ENCODE data around the gene UNC5C.

The UNC5C gene

DNA sequence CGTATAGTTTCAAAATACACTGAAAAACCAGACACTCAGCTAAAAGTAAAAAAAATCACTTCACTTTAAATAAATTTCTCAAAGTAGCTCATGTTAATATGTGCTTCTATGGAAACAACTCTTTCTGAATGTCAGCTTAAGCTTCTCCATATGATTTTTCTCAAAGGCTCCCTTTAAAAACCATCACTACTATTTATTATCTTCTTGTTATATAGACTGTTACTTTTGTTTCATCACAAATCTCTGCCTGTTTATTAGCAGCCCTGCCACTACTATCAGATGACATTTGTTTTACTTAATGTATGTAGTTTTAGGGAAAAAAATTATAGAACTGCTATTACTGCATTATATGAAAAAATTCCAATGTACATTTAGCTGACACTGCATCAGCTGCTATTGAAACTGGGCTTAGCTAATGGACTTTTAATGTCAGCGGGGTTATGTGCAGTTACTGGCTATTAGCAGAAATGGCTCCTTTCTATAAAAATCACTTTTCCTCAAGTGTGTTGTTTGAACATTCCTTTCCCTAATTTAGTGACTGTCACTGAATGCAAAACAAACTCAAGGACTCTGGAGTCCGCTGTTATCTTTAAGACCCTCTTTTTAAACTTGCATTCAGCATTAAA lies 10.8 kb downstream of the UNC5C start:
- Mint-ChIP-seq H3K27ac (no peak overlapping the region), H3K27me3 (no peaks in the 10 kb centered on the region), H3K4me1 (no peaks in the 10 kb centered on the region), H3K4me3 (no peak overlapping the region), H3K9me3 (no peaks in the 10 kb centered on the region), H3K36me3 (no peaks in the 10 kb centered on the region)
- CTCF ChIA-PET = no interaction called here
- DNase-seq = no peak

DNA sequence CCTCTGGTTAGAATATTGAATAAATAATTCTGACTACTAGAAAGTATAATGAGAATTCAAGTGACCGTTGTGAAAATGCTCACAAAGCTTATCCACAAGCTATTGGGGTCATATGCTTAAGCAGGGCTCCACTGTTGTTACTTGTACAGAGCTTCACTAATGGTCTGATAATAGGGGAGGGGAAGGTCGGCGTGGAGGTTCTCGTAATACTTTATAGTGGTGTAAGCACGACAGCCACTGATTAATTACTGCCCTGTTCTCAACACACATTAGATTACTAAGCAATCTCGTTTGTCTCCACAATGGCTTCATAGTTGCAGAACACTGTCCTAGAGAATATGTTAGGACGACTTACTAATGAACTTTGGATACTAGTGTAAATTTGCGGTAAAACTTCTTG lies 11.6 kb downstream of the UNC5C start:
- CTCF ChIA-PET = no interaction called here
- Mint-ChIP-seq H3K4me3 (no peak overlapping the region), H3K4me1 (no peaks in the 10 kb centered on the region), H3K9me3 (no peaks in the 10 kb centered on the region), H3K27ac (no peak overlapping the region), H3K36me3 (no peaks in the 10 kb centered on the region), H3K27me3 (peaks cover 4% of the 10 kb centered on the region)
- DNase-seq = no peak

DNA sequence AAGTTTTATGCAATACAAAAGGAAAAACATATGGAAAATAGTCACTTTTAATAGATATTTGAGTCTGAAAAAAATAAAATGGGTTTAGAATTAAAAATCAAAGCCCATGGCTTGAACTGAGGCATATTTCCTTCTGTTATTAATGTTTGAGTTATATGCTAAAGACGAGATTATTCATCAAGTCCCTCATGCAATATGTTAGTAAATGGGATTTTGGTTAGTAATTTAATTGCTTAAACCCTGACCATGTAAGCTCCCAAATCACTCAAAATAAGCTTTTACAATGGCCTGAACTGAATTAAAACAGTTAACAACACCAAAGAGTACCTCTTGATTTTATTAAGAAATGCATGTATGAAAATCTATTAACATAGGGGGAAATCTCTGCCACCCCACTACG lies 12.1 kb downstream of the UNC5C start:
- Mint-ChIP-seq H3K4me3 (no peak overlapping the region), H3K4me1 (no peaks in the 10 kb centered on the region), H3K27me3 (peaks cover 5% of the 10 kb centered on the region), H3K36me3 (no peaks in the 10 kb centered on the region), H3K9me3 (no peaks in the 10 kb centered on the region), H3K27ac (no peak overlapping the region)
- no peak for DNase-seq
- CTCF ChIA-PET = no interaction called here

GRCh38 chr4:95535180-95535579 lies 13.6 kb downstream of the UNC5C start:
- no peak for DNase-seq
- Mint-ChIP-seq H3K36me3 (no peaks in the 10 kb centered on the region), H3K9me3 (no peaks in the 10 kb centered on the region), H3K27ac (no peak overlapping the region), H3K4me1 (no peaks in the 10 kb centered on the region), H3K4me3 (no peak overlapping the region), H3K27me3 (peaks cover 5% of the 10 kb centered on the region)
- CTCF ChIA-PET = no interaction called here

- Mint-ChIP-seq H3K4me3 (no peak overlapping the region), H3K36me3 (no peaks in the 10 kb centered on the region), H3K27ac (no peak overlapping the region), H3K27me3 (peaks cover 5% of the 10 kb centered on the region), H3K9me3 (no peaks in the 10 kb centered on the region), H3K4me1 (no peaks in the 10 kb centered on the region)
- DNase-seq = no peak
- CTCF ChIA-PET = no interaction called here
Observed at GRCh38 chr4:95534032-95534431, 14.7 kb downstream of the UNC5C start.

- H3K4me1 Mint-ChIP-seq = no peaks in the 10 kb centered on the region
- DNase-seq = no peak
- H3K27ac Mint-ChIP-seq = no peak overlapping the region
- H3K27me3 Mint-ChIP-seq = peaks cover 5% of the 10 kb centered on the region
- no peaks in the 10 kb centered on the region for H3K9me3 Mint-ChIP-seq
- CTCF ChIA-PET = no interaction called here
- H3K36me3 Mint-ChIP-seq = no peaks in the 10 kb centered on the region
- H3K4me3 Mint-ChIP-seq = no peak overlapping the region
Observed at GRCh38 chr4:95533254-95533653, 15.5 kb downstream of the UNC5C start.

DNA sequence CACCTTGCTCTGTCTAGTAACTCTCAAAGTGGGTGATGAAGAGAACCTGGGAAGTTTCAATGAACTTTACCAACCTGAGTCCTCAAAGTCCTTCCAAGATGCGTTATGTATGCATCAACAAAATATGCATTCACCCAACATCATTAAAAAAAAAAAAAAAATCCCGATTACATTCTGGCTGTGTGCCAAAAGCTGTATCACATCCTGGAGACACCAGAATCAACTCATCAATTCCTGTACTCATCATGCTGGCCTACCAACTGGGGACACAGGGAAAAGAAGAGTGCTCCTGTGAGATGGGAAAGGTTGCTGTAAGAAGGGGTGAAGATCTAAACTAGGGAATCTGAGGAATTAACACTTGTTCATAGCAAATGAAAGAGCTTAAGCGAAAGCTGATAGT lies 16.5 kb downstream of the UNC5C start:
- Mint-ChIP-seq H3K9me3 (no peaks in the 10 kb centered on the region), H3K27me3 (peaks cover 5% of the 10 kb centered on the region), H3K4me1 (no peaks in the 10 kb centered on the region), H3K27ac (no peak overlapping the region), H3K36me3 (no peaks in the 10 kb centered on the region), H3K4me3 (no peak overlapping the region)
- CTCF ChIA-PET = no interaction called here
- no peak for DNase-seq

DNA sequence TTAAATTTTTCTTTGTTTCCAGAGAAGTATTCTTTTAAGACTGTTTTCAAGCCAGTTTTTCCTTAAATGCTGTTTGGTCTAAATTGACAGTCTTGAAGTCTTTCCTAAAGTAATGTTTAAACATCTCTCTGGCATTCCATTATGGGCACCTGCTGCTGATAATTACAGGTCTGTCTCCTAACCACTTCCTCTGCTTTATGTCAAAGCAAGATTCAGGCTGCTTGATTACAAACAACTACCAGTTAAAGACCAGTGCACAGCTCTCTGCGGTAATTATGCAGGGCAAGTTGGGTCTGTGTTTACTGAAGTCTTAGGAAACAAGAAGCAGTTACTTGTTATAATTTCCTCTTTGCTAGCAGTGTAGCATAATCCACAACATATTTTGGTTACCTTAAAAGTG lies 17.6 kb downstream of the UNC5C start:
- Mint-ChIP-seq H3K36me3 (no peaks in the 10 kb centered on the region), H3K27me3 (peaks cover 5% of the 10 kb centered on the region), H3K27ac (no peak overlapping the region), H3K9me3 (no peaks in the 10 kb centered on the region), H3K4me3 (no peak overlapping the region), H3K4me1 (no peaks in the 10 kb centered on the region)
- DNase-seq = no peak
- CTCF ChIA-PET = no interaction called here

- DNase-seq = no peak
- CTCF ChIA-PET = no interaction called here
Observed at GRCh38 chr4:95529946-95530345, 18.8 kb downstream of the UNC5C start.

DNA sequence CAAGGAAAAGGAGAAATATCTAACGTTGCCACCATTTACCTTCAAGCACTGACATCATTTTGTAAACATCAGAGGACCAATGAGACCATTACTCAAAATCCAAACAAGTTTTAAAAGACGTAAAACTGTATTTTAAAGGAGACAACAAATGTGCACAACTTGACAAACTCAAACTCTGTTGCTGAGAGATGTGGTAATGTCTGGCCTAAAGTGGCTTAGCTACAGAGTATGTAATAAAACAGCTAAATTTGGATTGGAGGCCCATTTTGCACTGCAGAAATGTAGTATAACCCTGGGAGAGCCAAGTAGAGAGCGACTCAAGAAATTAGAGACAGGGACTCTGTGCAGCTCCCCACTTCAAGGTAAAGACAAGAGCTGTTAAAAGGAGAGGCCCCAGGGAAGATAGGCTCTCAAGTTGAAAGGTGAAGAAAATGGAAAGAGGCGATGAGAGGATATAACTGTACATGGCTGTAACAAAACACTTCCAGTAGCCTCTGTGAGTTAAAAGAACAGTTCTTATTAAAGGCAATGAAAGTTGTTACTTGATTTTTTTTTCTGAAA lies 20.3 kb downstream of the UNC5C start:
- Mint-ChIP-seq H3K4me3 (no peak overlapping the region), H3K27ac (no peak overlapping the region), H3K4me1 (no peaks in the 10 kb centered on the region), H3K27me3 (peaks cover 5% of the 10 kb centered on the region), H3K9me3 (no peaks in the 10 kb centered on the region), H3K36me3 (no peaks in the 10 kb centered on the region)
- DNase-seq = no peak
- CTCF ChIA-PET = no interaction called here

More at GRCh38 chr4:95529946-95530345, 18.8 kb downstream of the UNC5C start:
- Mint-ChIP-seq H3K4me3 (no peak overlapping the region), H3K4me1 (no peaks in the 10 kb centered on the region), H3K27me3 (peaks cover 5% of the 10 kb centered on the region), H3K36me3 (no peaks in the 10 kb centered on the region), H3K9me3 (no peaks in the 10 kb centered on the region), H3K27ac (no peak overlapping the region)

- CTCF ChIA-PET = no interaction called here
- Mint-ChIP-seq H3K27ac (no peak overlapping the region), H3K4me3 (no peak overlapping the region), H3K36me3 (no peaks in the 10 kb centered on the region), H3K4me1 (no peaks in the 10 kb centered on the region), H3K9me3 (no peaks in the 10 kb centered on the region), H3K27me3 (peaks cover 5% of the 10 kb centered on the region)
- no peak for DNase-seq
Observed at GRCh38 chr4:95526075-95526474, 22.7 kb downstream of the UNC5C start.

- no peaks in the 10 kb centered on the region for H3K4me1 Mint-ChIP-seq
- CTCF ChIA-PET = no interaction called here
- peaks cover 5% of the 10 kb centered on the region for H3K27me3 Mint-ChIP-seq
- H3K9me3 Mint-ChIP-seq = no peaks in the 10 kb centered on the region
- no peaks in the 10 kb centered on the region for H3K36me3 Mint-ChIP-seq
- no peak overlapping the region for H3K27ac Mint-ChIP-seq
- no peak overlapping the region for H3K4me3 Mint-ChIP-seq
- DNase-seq = no peak
Observed at GRCh38 chr4:95524729-95525128, 24.0 kb downstream of the UNC5C start.

GRCh38 chr4:95524184-95524583 lies 24.6 kb downstream of the UNC5C start:
- Mint-ChIP-seq H3K27me3 (peaks cover 5% of the 10 kb centered on the region), H3K4me1 (no peaks in the 10 kb centered on the region), H3K4me3 (no peak overlapping the region), H3K36me3 (no peaks in the 10 kb centered on the region), H3K9me3 (no peaks in the 10 kb centered on the region), H3K27ac (no peak overlapping the region)
- CTCF ChIA-PET = no interaction called here
- no peak for DNase-seq

GRCh38 chr4:95522682-95523530 lies 25.9 kb downstream of the UNC5C start:
- H3K27me3 Mint-ChIP-seq = peaks cover 5% of the 10 kb centered on the region

More at GRCh38 chr4:95522682-95523530, 25.9 kb downstream of the UNC5C start:
- Mint-ChIP-seq H3K36me3 (no peaks in the 10 kb centered on the region), H3K9me3 (no peaks in the 10 kb centered on the region), H3K27ac (no peak overlapping the region), H3K4me1 (no peaks in the 10 kb centered on the region), H3K4me3 (no peak overlapping the region)
- DNase-seq = no peak
- CTCF ChIA-PET = no interaction called here
